HG03045 (cell line): ENCODE results near the gene AXL.
A peak's percentile ranks its signal among the peaks of the same experiment; 100 is the strongest.
"Not testable (repeated sequence)": the region's sequence is repeated elsewhere in the genome, so short reads cannot be mapped to it uniquely, and the experiment has no call there.

Source experiments
- ATAC-seq: cut with Tn5 transposase; IDR thresholded peaks from one replicate; pipeline ENCODE4 v1.9.1; 2021; ENCODE audit warnings: mild to moderate bottlenecking, moderate library complexity; ENCODE audit not compliant: unreplicated experiment

The AXL gene

DNA sequence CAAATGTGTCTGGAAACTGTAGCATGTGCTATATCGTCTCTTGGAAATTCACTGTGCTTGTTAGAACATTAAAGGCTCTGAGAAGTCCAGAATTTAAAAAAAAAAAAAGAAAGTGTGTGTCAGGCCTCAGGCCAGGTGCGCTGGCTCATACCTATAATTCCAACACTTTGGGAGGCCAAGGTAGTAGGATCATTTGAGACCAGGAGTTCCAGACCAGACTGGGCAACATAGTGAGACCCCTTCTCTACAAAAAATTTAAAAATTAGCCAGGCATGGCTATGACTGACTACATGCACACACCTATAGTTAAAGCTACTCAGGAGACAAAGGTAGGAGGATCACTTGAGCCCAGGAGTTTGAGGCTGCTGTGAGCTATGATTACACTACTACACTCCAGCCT lies 50.0 kb downstream of the AXL start:
- no peak for ATAC-seq

DNA sequence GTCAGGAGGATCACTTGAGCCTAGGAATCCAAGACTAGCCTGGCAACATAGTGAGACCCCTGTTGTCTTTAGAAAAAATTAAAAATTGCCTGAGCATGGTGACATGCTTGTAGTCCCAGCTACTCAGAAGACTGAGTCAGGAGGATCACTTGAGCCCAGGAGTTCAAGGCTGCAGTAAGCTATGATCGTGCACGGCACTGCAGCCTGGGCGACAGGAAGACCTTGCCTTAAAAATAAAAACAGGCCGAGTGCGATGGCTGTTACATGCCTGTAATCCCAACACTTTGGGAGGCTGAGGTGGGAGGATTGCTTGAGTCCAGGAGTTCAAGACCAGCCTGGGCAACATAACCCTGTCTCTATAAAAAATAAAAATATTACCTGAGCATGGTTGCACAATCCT lies 50.5 kb downstream of the AXL start:
- no peak for ATAC-seq

DNA sequence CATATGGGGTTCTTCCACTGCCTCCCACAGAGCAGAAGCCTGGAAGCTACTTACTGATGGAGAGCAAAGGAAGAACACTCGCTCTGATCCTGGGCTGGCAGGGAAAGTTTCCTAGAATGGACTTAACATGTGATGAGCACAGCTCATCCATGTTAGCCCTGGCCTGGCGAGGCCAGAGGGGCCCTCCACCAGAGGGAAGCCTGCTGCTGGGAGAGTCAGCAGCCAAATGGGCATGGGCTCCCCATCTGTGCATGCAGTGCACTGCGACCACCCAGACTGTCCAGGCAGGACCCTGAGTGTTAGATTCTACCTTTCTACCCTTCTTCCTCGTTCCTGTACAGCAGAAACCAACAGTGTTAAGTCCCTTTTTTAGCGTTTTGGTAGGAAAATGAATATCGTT lies 54.1 kb downstream of the AXL start:
- ATAC-seq, result no peak

DNA sequence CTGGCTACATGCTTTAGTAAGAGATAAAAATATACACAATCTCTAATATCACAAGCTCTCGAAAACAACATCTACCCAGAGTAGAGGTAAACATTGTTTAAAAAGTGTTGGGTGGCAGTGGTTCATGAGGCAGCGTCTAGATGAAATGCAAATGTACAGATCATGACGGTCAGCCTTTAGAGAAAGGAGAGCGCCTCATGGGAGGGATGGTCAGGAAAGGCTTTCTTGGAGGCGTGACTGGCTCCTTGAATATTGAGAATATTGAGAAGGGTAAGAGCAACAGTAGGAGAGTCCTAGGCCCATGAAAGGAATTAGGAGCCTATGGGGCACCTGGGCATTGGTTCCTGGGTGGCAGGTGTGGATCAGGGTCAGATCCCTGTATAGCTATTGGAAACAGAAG lies 55.8 kb downstream of the AXL start:
- ATAC-seq, result no peak

DNA sequence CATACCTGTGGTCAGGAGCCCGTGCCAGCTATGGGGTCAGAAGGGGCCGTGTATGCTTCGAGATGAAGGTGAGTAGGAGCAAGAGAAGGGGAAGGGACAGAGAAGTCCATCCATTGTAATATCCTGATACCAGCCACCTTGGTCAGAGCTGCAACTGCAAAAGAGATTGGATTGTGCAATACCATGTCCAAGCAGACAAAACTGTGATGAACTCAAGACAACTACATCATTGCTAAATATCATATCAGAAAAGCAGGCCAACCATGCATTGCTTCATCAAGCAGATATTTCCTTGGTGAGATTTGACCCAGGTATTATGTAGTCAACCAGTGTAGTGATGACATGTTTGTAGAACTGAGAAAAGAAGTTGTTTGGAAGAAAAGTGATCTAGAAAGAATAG lies 57.2 kb downstream of the AXL start:
- ATAC-seq, result no peak

DNA sequence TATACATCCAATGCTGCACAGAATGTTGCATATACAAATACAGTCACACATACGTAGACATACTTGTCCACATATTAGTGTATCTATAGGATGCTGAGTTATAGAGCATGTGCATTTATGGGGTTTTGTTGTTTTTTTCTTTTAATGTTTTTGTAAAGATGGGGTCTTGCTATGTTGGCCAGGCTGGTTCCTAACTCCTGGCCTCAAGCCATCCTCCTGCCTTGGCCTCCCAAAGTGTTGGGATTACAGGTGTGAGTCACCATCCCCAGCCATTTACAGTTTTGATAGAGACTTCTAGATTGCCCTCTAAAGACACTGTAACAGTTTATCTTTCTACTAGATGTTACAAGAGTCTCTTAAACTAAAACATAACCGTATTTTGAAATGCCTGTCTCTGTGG lies 59.5 kb downstream of the AXL start:
- ATAC-seq, result no peak

DNA sequence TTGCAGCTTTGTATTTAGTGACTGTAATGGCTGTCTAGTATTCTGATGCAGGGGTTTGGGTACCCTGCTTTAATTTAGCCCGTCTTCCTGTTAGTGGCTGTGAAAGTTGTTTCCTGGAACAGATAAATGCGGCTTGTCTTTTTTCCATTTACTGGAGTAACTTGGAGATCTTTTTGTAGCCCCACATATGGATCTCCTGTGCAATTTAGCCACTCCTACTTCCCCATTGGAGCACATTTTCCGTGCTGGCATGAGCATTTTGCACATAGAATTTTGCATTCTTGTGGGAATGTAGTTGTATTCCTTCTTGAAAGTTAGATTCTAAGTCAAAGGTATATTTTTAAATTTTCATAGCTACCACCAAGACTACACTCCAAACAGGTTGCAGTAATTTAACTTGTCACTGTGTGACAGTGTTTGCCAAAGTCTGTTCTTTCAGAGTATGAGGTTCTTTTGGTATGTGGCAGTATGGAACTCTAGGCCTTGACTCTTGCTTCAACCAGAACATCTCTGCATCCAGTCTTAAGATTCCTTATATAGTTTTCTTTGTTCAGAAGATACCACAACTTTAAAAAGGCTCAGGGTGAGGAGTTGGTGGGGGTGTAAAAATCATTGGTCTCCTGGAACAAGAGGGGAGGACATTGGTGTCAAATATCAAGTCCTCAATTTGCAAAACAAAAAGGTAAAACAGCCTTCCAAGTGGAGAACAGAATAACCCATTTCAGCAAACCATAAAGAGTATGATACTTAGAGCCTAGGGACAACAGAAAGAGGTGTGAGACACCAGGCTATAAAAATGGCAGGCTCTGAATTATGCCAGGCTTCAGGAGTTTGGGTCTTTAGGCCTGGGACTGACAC lies 69.9 kb downstream of the AXL start:
- ATAC-seq, result no peak

DNA sequence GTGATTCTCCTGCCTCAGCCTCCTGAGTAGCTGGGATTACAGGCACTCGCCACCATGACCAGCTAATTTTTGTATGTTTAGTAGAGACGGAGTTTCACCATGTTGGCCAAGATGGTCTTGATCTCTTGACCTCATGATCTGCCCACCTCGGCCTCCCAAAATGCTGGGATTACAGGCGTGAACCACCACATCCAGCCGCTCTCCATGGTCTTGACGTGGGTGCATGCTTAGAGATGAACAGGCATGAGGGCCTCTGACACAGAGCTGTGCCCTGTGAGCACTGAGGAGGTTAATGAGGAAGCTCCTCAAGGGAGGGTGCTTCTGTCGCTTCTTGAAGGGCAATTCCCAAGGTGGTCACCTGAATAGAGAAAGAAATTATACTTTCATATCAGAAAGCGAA lies 70.8 kb downstream of the AXL start:
- ATAC-seq, result not testable (repeated sequence)

DNA sequence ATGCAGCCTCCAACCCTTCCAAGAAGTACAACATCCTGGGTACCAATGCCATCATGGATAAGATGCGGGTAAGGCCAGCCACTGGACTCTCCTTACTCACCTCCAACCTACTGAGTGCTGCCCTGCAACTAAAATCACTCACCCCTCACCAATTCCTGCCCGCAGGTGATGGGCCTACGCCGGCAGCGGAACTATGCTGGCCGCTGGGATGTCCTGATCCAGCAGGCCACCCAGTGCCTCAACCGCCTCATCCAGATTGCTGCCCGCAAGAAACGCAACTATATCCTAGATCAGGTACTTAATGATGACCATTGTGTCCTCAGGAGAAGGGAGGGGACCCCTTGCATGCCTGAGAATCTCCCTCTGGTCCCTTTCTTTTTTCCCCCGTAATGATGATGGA lies 75.4 kb downstream of the AXL start:
- no peak for ATAC-seq

DNA sequence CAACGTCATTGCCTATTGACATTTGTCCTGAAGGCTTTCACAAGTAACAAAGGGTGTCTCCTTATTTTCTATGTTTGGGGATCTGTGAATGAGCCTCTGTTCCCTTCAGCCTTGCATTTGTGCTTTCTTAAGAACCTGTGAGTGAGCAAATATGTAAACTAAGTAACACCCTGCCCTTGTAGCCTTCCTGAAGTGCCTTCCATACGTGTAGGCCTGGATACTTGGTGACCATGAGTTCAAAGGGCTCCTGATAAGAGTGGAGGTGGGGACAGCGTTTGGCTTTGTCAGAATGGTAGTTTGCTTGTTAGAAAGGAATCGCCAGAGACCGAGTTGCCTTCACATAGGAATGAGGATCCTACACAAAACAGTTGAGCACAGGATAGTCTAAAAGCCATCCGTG lies 76.5 kb downstream of the AXL start:
- no peak for ATAC-seq

DNA sequence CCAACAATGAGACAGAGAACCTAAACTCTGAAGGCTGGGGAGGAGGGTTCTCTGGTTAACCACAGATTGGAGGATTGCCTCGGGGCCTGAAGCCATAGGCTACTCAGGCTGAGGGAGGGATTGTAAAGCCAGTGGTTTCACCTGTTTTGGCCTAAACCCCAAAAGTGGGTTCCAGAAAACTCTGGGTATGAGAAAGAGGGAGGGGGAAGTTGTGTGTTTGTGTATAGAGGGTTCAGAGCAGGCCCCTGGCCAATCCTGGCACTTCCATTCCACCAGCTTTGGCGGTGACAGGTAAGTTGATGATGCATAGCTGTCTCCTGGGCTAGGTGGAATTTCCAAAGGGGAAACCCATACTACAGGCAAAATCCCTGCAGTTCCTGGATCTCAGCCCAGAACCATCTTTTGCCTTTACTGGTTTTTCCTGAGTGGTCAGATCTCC lies 77.4 kb downstream of the AXL start:
- no peak for ATAC-seq

DNA sequence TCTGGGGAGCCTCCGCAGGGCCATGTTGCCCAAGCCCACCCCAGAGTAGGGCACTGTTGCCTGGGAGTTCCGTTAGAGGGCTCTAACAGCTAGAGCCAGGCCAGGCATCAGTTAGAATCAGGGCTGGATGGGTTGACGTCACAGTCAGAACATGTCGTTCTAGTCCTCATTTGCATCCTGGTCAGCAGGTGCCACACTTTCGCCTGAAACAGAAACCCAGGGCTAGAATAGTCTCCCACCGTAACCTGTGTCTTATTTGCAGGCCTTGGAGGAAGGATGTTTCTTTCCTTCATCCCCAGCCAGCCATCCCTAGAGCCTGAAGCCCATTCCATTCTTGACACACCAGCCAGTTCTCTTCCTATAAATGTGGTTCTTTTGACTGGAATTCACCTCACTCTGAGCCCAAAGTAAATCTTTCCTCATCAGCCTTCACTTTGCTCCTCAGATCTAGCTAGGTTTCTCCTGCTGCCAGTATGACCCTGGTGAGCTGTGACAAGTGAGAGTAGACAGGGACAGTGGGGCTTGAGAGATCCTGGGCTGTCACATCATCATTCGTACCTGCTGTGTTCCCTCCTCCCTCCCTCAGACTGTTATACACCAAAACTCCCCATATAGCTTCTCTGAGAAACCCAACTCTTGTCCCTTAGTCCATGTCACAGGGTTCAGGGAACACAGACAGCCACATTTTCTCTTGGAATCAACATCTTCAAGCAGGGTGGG lies 78.8 kb downstream of the AXL start:
- peak; percentile 66 for ATAC-seq

DNA sequence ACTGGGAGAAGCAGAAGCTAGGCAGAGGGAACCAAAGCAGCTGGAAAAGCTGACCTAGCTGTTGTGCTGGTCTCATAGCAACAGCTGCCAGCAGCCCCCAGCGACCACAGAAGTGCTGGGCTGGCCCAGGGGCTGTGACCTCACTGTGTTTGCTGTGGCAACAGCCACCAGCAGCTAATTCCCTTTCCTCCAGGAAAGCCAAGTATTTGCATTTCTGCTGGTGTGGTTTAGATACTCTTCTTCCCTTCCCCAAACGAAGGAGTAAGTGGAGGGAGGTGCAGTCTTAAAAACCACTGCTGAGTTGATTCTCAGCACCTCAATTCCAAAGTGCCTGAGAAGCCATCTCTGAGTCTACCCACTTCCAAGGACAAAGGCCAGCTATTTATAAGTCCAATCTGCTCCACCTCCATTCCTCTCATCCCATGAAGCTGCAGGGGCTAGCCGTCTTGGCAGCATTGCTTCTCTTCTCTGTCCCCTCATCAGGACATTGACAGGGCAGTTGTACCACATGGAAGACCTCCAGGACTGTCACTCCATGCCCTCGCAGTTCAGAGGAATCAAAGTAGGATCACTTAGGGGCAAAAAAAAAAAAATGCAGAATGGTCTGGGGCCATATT lies 79.4 kb downstream of the AXL start:
- ATAC-seq, result no peak

DNA sequence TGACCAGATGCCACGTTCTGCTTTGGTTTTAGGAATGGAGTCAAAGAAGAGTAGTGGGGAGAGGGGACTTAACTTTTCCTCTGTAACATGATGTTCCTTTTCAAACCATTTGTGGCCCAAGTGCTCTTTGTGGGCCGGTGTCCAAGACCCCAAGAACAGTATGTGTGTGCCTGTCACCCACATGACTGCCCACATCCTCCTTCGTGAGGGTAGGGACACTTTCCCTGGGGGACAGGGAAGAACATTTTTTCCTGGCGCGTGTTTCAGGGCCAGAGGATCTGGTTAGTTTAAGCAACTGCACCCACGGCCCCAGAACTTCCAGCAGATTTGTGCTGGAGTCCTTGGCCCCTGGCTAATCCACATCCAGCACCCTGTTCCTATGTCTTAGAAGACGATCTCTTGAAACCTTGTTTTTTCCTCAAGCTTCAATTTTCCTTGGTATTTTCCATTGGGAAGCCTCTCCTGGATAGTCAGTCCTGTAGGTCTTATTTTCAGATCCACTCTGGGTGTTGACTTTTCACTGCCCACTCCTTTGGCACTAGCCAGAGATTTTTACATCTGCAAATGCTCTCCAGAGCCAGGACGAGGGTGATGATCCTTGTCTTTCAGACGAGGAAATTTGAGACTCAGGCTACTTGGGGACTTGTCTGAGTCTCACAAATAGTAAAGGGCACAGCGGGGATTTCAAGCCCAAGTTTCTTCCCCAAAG lies 80.2 kb downstream of the AXL start:
- no peak for ATAC-seq

DNA sequence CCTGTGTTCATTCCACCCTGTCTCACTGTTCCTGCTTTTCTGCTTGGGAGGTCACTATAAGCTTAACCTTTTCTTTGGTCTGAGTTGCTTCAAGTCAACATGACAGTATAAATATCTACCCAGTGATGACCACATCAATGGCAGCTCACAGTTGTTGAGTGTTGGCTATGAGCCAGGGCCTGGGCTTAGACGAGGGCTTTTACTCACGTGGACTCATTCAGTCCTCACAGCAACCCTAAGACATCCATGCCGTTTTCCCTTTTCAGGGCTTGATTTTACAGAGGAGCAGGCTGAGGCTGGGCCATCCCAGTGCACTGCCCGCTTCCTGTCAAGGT lies 80.7 kb downstream of the AXL start:
- ATAC-seq, result no peak

DNA sequence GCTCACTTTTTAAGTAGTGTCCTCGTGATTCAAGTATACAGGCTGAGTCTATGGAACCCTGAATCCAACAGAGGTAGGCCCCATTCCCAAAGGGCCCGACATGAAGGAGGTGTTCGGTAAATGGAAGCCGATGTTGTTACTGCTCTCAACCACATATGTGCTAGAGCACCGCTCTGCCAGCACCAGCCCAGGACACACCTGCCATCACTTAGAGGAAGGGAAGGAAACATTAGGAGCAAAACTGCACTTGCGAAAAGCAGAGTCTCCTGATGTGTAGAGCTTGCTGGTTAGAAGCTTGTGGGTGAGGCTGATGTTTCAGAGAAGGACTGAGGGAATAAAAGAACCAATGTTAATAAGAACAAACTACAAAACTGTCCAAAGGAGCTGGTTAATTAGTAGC lies 81.5 kb downstream of the AXL start:
- no peak for ATAC-seq

DNA sequence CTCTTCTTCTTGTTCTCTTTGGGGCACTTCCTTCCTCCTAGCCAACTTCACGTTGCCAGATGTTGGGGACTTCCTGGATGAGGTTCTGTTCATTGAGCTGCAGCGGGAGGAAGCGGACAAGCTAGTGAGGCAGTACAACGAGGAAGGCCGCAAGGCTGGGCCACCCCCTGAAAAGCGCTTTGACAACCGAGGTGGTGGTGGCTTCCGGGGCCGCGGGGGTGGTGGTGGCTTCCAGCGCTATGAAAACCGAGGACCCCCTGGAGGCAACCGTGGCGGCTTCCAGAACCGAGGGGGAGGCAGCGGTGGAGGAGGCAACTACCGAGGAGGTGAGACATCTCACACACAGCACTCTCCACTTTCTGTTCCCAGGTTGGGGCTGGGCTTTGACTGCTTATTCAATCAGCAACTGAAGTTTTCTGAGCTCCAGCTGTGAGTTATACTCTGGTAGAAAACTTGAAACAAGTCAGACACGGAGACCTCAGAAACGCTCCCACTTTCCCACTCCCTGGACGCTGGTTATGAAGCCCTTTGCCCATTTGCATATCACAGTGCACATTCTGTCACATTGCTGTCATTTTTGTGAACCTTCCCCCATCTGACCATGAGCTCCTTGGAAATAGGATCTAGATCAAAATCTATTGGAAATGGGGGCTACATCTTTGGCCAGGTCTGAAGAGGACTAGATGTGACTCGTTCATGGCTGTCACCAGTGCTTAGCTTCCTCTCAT lies 83.8 kb downstream of the AXL start:
- no peak for ATAC-seq

DNA sequence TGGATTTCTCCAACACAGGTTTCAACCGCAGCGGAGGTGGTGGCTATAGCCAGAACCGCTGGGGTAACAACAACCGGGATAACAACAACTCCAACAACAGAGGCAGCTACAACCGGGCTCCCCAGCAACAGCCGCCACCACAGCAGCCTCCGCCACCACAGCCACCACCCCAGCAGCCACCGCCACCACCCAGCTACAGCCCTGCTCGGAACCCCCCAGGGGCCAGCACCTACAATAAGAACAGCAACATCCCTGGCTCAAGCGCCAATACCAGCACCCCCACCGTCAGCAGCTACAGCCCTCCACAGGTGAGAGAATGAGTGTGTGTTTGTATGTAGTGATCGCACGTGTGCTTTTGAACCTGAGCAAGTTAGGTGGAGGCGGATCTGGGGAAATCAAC lies 84.9 kb downstream of the AXL start:
- ATAC-seq, result no peak

DNA sequence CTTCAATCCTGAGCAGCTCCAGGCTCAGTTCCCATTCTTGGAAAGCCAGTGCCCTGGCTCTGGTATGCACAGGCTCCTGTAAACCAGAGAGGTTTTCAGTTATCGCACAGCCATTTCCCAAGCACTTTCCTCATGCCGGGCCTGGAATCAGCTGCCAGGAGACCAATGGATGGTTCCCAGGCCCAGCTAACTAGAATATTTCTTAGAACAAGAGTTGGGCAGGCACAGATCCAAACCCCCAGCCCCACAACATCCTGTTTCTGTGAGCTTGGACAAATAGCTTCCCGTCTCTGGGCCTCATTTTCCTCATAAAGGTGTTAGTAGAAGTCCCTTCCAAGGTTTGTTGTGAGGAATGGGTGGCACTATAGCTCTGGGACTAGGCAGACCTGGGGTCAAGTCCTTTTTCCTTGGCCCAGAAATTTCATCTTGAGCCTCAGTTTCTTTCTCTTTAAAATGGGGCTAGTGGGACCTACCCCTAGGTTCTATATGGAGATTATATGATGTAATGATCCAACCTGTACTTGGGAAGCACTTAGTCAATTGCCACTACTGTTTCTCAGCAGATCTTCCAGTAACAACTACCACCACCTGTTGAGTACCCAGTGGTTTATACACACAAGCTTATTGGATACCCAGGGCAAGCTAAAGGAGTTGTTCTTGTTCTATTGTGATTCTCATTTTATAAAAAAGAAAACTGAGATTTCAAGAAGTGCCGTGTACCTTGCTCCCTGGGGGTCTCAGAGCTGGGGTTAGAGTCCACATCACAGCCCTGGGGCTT lies 85.9 kb downstream of the AXL start:
- ATAC-seq, result no peak
